ENCODE results near the gene SOCS3.

DNA sequence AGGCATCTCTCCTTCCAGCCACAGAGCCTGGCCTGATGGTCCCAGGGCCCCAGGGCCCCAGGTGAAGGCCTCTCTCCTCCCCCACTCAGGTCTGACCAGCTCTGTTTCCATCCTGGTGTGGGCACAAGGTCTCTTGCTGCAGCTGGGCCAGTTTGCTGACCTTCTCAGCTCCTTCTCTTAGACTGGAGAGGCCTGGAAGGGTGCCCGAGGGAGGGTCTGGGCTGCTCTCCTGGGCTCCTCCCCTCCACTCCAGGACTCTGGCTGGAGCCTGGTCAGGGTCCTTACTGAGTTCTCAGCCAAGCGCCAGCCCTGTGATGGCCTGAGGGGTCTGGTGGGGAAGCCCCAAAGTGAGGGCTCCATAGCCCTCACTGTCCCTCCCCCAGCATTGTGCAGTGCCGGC is 12.4 kb downstream of the SOCS3 start:
- TF ChIP-seq, protein P1, sequence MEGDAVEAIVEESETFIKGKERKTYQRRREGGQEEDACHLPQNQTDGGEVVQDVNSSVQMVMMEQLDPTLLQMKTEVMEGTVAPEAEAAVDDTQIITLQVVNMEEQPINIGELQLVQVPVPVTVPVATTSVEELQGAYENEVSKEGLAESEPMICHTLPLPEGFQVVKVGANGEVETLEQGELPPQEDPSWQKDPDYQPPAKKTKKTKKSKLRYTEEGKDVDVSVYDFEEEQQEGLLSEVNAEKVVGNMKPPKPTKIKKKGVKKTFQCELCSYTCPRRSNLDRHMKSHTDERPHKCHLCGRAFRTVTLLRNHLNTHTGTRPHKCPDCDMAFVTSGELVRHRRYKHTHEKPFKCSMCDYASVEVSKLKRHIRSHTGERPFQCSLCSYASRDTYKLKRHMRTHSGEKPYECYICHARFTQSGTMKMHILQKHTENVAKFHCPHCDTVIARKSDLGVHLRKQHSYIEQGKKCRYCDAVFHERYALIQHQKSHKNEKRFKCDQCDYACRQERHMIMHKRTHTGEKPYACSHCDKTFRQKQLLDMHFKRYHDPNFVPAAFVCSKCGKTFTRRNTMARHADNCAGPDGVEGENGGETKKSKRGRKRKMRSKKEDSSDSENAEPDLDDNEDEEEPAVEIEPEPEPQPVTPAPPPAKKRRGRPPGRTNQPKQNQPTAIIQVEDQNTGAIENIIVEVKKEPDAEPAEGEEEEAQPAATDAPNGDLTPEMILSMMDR (IDR thresholded peaks at IDR 0.05), result no peak
- TF ChIP-seq TCF7L2 (IDR thresholded peaks at IDR 0.05; ENCODE audit: low read depth, low read length), result no peak
